Inferior parietal cortex (tissue), 1 donor: ENCODE measurements around the gene C6orf89.

Source experiments
- DNase-seq: peaks from one replicate; pipeline ENCODE4 v3.0.0-alpha.2; 2016; ENCODE audit errors: extremely low spot score

The C6orf89 gene

GRCh38 chr6:36852481-36853147 is 33.1 kb upstream of the C6orf89 start:
- no peak for DNase-seq

GRCh38 chr6:36853325-36853724 is 32.4 kb upstream of the C6orf89 start:
- DNase-seq, result no peak

GRCh38 chr6:36855750-36856149 is 30.0 kb upstream of the C6orf89 start:
- DNase-seq, result no peak

GRCh38 chr6:36856277-36856676 is 29.5 kb upstream of the C6orf89 start:
- no peak for DNase-seq

GRCh38 chr6:36857325-36857724 is 28.4 kb upstream of the C6orf89 start:
- DNase-seq, result no peak

- DNase-seq, result no peak
Observed at GRCh38 chr6:36858407-36858981, 27.3 kb upstream of the C6orf89 start.

GRCh38 chr6:36860126-36860525 is 25.6 kb upstream of the C6orf89 start:
- no peak for DNase-seq

GRCh38 chr6:36862164-36862847 is 23.4 kb upstream of the C6orf89 start:
- DNase-seq, result peak; percentile 58

- DNase-seq, result no peak
Observed at GRCh38 chr6:36862848-36863382, 22.8 kb upstream of the C6orf89 start.

GRCh38 chr6:36863670-36864540 is 21.8 kb upstream of the C6orf89 start:
- no peak for DNase-seq

- no peak for DNase-seq
Observed at GRCh38 chr6:36865835-36866234, 19.9 kb upstream of the C6orf89 start.

GRCh38 chr6:36867471-36868224 is 18.1 kb upstream of the C6orf89 start:
- DNase-seq, result no peak

GRCh38 chr6:36871686-36872085 is 14.1 kb upstream of the C6orf89 start:
- no peak for DNase-seq

- DNase-seq, result no peak
Observed at GRCh38 chr6:36873115-36873514, 12.6 kb upstream of the C6orf89 start.

- no peak for DNase-seq
Observed at GRCh38 chr6:36873612-36874442, 11.9 kb upstream of the C6orf89 start.

GRCh38 chr6:36874443-36875249 is 11.1 kb upstream of the C6orf89 start, which contains the start of gene PPIL1:
TSS of gene PPIL1 (minus strand) at chr6:36874803. CDS start at chr6:36874772, 31 bp downstream.
- peak; percentile 92 for DNase-seq

GRCh38 chr6:36875250-36875633 is 10.5 kb upstream of the C6orf89 start:
- no peak for DNase-seq

GRCh38 chr6:36884610-36885009 is 1.1 kb upstream of the C6orf89 start:
- DNase-seq, result no peak

- no peak for DNase-seq
Observed at GRCh38 chr6:36886950-36887618, 1.3 kb downstream of the C6orf89 start.
